Colonic mucosa (tissue), 4 donors: Measurements from ENCODE around the gene ADARB2. TPM values are rescaled to one million over a fixed set of nuclear protein-coding genes. Genes with fewer than 3 reads are reported as not detected.

Source experiments
- DNase-seq: peaks from one replicate; pipeline ENCODE4 v3.0.0-alpha.2; 2020
- H3K27ac ChIP-seq: fragments of 200-600 bp; one replicate; pipeline ENCODE4 v1.8.0; 2021
- H3K27me3 ChIP-seq: fragments of 200-600 bp; one replicate; pipeline ENCODE4 v1.8.0; 2021
- H3K36me3 ChIP-seq: fragments of 200-600 bp; one replicate; pipeline ENCODE4 v1.8.0; 2021
- H3K4me1 ChIP-seq: fragments of 200-600 bp; one replicate; pipeline ENCODE4 v1.8.0; 2021; ENCODE audit warnings: mild to moderate bottlenecking
- H3K4me3 ChIP-seq: fragments of 200-600 bp; one replicate; pipeline ENCODE4 v1.8.0; 2021
- H3K9ac ChIP-seq, 2 donors: one replicate each; pipeline ENCODE4 v1.7.0; 2013; ENCODE audit warnings: control low read depth in 2 of 2, low read depth in 2 of 2, low read length in 2 of 2
- H3K9me3 ChIP-seq: fragments of 200-600 bp; one replicate; pipeline ENCODE4 v1.8.0; 2021
- intact Hi-C: fragments of 100-400 bp; cut with DNase I; formaldehyde crosslinking; loops from one replicate; pipeline ENCODE4 v1.14.1; 2022
- total RNA-seq, 2 donors: library from RNA; stranded (reverse); fragmentation: NEBNext Ultra II Directional in 1 of 2; extraction: Animal tissue kit (Norgen Biotek cat#: 25700) in 1 of 2; gene quantifications; one replicate each; pipeline ENCODE4 v1.2.1, GENCODE V29; 2021
- TF ChIP-seq, protein P1 (sequence below): fragments of 200-600 bp; IDR thresholded peaks from one replicate; pipeline ENCODE4 v1.8.0; 2022; ENCODE audit warnings: antibody characterized with exemption, mild to moderate bottlenecking
- donor health status: healthy.
- donor health status: DM: no; HTN: no; CAD: no.
- donor health status: DM: no; HTN: no; CAD: no.

ADARB2 gene
- total RNA-seq, 2 donors from 2014 or later = 0.19 TPM; not detected in 1

DNA sequence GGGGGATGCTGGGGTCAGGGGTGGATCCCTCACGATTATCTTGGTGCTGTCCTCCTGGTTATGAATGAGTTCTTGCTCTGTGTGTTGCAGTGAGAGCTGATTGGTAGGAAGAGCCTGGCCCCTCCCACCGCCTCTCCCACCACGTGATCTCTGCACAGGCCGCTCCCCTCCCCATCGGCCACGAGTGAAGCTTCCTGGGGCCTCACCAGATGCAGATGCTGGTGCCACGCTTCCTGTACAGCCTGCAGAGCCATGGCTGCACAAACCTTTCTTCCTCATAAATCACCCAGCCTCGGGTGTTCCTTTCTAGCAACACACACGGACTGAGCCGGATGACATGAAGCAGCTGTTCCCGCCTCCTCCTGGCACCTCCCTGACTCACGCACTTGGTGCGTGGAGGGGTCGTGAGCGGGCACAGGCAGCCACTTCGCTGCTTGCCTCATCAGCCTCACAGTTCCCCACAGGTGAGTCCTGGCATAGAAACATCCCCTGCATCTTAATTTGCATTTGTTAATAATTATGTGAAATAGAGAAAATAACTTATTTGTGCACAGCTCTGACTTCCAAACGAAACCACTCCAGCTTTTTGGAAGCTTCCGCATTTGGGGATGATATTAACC, 210.8 kb downstream of the ADARB2 start:
- no peak overlapping the region for H3K4me3 ChIP-seq
- intact Hi-C loops = no loop called here
- TF ChIP-seq, protein P1, sequence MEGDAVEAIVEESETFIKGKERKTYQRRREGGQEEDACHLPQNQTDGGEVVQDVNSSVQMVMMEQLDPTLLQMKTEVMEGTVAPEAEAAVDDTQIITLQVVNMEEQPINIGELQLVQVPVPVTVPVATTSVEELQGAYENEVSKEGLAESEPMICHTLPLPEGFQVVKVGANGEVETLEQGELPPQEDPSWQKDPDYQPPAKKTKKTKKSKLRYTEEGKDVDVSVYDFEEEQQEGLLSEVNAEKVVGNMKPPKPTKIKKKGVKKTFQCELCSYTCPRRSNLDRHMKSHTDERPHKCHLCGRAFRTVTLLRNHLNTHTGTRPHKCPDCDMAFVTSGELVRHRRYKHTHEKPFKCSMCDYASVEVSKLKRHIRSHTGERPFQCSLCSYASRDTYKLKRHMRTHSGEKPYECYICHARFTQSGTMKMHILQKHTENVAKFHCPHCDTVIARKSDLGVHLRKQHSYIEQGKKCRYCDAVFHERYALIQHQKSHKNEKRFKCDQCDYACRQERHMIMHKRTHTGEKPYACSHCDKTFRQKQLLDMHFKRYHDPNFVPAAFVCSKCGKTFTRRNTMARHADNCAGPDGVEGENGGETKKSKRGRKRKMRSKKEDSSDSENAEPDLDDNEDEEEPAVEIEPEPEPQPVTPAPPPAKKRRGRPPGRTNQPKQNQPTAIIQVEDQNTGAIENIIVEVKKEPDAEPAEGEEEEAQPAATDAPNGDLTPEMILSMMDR = no peak
- H3K9me3 ChIP-seq = no peaks in the 10 kb centered on the region
- no peaks in the 10 kb centered on the region for H3K36me3 ChIP-seq
- H3K9ac ChIP-seq = no peak overlapping the region
- no peaks in the 10 kb centered on the region for H3K27me3 ChIP-seq
- H3K4me1 ChIP-seq = no peaks in the 10 kb centered on the region
- no peak overlapping the region for H3K27ac ChIP-seq
- no peak for DNase-seq

DNA sequence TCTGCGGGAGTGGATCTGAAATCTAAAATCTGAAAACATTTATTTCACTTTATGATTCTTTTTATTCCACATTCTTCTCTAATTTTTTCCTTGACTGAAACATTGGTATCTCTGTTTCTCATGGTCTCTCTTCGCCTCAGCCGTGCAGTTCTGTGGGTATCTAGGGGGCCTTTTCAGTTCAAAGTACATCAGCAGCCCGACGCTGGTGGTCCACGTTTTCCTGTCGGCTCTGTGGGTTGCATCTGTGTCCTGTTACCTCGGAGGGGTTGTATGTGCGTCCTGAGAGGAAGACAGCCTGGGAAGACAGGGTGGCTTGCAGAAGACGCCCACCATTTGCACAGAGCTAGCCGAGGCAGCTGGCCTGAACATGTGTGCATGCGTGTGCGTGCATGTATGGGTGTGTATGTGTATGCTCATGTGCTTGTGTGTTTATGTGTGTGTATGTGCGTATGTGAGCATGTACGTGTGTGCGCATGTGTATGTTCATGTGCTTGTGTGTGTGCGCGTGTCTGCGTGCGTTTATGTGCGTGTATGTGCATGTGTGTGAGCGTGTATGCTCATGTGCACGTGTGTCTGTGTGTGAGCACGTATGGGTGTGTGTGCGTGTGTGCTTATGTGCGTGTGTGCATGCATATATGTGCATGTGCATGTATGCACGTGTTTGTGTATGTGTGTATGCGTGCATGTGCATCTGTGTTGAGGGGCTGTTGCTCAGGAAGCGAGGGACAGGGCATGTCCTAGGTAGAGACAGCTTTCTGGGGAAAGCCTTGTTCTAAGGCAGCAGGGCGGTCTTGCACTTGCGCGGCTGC, 211.8 kb downstream of the ADARB2 start:
- H3K4me1 ChIP-seq = no peaks in the 10 kb centered on the region
- H3K27me3 ChIP-seq = no peaks in the 10 kb centered on the region
- no peaks in the 10 kb centered on the region for H3K9me3 ChIP-seq
- TF ChIP-seq, protein P1 = no peak
- H3K36me3 ChIP-seq = no peaks in the 10 kb centered on the region
- H3K9ac ChIP-seq = no peak overlapping the region
- DNase-seq = no peak
- intact Hi-C loops = no loop called here
- H3K4me3 ChIP-seq = no peak overlapping the region
- no peak overlapping the region for H3K27ac ChIP-seq

DNA sequence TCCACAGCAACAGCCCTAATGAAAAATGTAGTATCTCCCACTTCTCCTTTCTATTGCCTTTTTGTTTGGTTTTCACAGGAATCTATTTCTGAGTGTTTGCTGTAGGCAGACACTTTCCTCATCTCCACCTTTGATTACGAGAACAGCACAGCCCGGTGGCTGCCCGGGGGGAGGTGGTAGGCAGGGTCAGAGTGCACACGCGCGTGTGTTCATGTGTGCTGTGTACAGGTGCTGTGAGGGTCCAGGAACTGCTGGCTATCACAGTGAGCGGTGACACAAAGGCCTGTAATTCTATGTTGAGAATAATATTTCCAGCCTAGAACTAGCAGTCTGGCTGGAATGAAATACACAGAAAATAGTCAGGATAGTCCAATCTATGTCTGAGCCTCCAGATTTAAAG, 212.8 kb downstream of the ADARB2 start:
- Histone ChIP-seq H3K9ac (no peak overlapping the region), H3K4me1 (no peaks in the 10 kb centered on the region), H3K4me3 (no peak overlapping the region), H3K27me3 (no peaks in the 10 kb centered on the region), H3K9me3 (no peaks in the 10 kb centered on the region), H3K27ac (no peak overlapping the region), H3K36me3 (no peaks in the 10 kb centered on the region)
- intact Hi-C loops = no loop called here
- TF ChIP-seq, protein P1 = no peak
- no peak for DNase-seq

DNA sequence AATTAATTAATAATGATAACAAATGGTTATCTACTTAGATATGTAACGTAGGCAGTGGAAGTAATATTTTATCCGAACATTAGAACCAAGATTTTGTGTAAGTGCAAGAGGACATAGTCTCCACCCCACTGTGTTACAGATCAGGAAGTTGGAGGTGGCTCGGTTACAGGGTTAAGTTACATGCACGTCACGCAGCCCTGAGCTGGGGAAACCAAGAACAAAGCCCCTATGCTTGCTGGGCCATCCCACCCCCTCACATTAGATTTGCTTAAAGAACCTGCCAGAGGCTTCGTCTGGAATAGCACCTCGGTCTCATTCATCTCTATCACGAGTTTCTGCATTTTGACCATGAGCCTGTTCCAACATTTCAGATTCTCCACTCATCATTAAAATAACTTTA, 214.1 kb downstream of the ADARB2 start:
- intact Hi-C loops = no loop called here
- no peaks in the 10 kb centered on the region for H3K4me1 ChIP-seq
- TF ChIP-seq, protein P1 = no peak
- no peaks in the 10 kb centered on the region for H3K27me3 ChIP-seq
- H3K27ac ChIP-seq = no peak overlapping the region
- DNase-seq = no peak
- H3K36me3 ChIP-seq = no peaks in the 10 kb centered on the region
- no peak overlapping the region for H3K4me3 ChIP-seq
- no peak overlapping the region for H3K9ac ChIP-seq
- H3K9me3 ChIP-seq = no peaks in the 10 kb centered on the region

DNA sequence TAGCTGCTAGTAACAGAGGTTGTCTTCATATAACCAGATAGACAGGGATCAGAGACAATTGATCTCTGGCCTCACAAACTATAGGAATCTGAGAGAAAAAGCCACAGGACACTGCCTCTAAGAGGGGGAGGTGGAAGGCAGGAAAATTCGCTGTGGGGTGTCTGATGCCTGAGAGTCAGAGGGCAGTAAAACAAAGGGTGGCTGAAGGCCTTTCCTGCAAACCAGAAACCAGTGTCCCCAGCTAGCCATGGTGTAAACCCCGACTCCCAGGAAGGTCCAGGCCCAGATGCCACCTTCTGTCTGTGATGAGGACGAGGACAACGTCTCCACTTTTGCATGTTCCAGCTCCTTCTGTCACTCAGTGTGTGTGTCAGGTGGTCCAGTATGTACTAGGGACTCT, 215.1 kb downstream of the ADARB2 start:
- Histone ChIP-seq H3K4me3 (no peak overlapping the region), H3K36me3 (no peaks in the 10 kb centered on the region), H3K4me1 (no peaks in the 10 kb centered on the region), H3K9me3 (no peaks in the 10 kb centered on the region), H3K27me3 (no peaks in the 10 kb centered on the region), H3K27ac (no peak overlapping the region), H3K9ac (no peak overlapping the region)
- TF ChIP-seq, protein P1 = no peak
- intact Hi-C loops = no loop called here
- no peak for DNase-seq
